ENCODE results near the gene KLLN.

DNA sequence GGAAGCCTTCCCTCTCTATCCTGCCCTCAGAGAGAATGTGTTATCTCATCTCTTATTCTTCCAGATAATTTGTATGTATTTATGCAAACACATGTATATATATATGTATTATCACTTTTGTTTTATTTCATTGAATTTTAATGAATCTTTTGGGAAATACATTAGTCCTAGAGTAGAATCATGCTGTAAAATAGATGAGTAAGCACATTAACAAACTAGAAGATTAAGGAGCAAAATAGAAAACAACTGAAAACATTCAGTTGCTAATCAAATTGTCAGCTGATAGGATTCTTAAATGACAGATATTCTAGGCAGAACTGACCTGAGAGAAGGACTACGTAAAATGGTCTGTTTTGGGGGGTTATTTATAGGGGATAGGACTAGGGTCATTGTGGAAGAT, 11.2 kb downstream of the KLLN start:
- TF ChIP-seq ZNF274 (IDR thresholded peaks at IDR 0.05; ENCODE audit: low read depth, low read length) (no peak), YY1 (IDR thresholded peaks at IDR 0.05; ENCODE audit: insufficient read depth, insufficient read length) (no peak)

Measured in NT2/D1 (cell line).